ENCODE results near the gene EPN2.
"Not testable (repeated sequence)": the region's sequence is repeated elsewhere in the genome, so short reads cannot be mapped to it uniquely, and the experiment has no call there.

GRCh38 chr17:19219384-19219783 is 17.8 kb upstream of the EPN2 start:
- not testable (repeated sequence) for TF ChIP-seq EP300 (conservative IDR thresholded peaks at IDR 0.05; ENCODE audit: poor library complexity, severe bottlenecking); CTCF (IDR thresholded peaks at IDR 0.05; ENCODE audit: poor library complexity, severe bottlenecking); EZH2 (IDR thresholded peaks at IDR 0.05; ENCODE audit: borderline replicate concordance, insufficient read depth, low read length, poor library complexity, severe bottlenecking)
